ENCODE results near the gene ABCC9. TPM values are rescaled to one million over a fixed set of nuclear protein-coding genes. Genes with fewer than 3 reads are reported as not detected.

The ABCC9 gene
- total RNA-seq, 1 experiment from 2014 or later = 0.07 TPM

DNA sequence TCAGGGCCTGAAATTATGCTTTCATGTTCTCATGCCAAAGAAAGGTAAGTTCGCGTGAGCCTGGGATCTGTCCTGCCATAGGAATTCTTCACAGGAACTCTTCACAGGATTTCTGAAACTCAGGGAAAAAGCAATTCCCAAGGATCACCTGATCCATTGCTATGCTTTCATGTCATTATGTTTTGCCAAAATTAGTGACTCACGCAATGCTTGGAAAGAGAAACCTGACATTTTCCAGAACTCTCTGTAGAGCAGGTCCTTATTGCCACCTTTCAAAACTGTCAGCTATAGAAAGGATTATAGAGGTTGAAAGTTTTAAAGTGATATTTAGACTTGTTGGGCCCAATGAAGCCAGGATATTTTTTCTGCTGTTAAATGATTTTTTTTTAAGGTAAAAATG is 160.4 kb downstream of the ABCC9 start:
- H3K9me3 ChIP-seq (ENCODE audit: insufficient read depth, low read depth) = no peaks in the 10 kb centered on the region
- no peak overlapping the region for H2AFZ ChIP-seq
- no peaks in the 10 kb centered on the region for H3K27me3 ChIP-seq (ENCODE audit: insufficient read depth, low read depth)
- H3K4me2 ChIP-seq = no peak overlapping the region
- ChIA-PET POLR2A (ENCODE audit: unreplicated experiment) (no interaction called here), CTCF (no interaction called here)
- H3K27ac ChIP-seq = no peak overlapping the region
- H3K4me3 ChIP-seq = no peak overlapping the region
- H3K36me3 ChIP-seq (ENCODE audit: low read depth) = no peaks in the 10 kb centered on the region
- DNase-seq = no peak
- no peaks in the 10 kb centered on the region for H4K20me1 ChIP-seq (ENCODE audit: insufficient read depth)
- H3F3A ChIP-seq (ENCODE audit: insufficient read depth, low read depth) = no peaks in the 10 kb centered on the region
- no peaks in the 10 kb centered on the region for H3K79me2 ChIP-seq (ENCODE audit: low read depth)
- intact Hi-C loops (cut with micrococcal nuclease; ENCODE audit: unreplicated experiment) = no loop called here
- H3K9me2 ChIP-seq (ENCODE audit: insufficient read depth) = no peaks in the 10 kb centered on the region
- H3K4me1 ChIP-seq (replicated peaks; ENCODE audit: insufficient read depth) = no peaks in the 10 kb centered on the region
- TF ChIP-seq, protein P1, sequence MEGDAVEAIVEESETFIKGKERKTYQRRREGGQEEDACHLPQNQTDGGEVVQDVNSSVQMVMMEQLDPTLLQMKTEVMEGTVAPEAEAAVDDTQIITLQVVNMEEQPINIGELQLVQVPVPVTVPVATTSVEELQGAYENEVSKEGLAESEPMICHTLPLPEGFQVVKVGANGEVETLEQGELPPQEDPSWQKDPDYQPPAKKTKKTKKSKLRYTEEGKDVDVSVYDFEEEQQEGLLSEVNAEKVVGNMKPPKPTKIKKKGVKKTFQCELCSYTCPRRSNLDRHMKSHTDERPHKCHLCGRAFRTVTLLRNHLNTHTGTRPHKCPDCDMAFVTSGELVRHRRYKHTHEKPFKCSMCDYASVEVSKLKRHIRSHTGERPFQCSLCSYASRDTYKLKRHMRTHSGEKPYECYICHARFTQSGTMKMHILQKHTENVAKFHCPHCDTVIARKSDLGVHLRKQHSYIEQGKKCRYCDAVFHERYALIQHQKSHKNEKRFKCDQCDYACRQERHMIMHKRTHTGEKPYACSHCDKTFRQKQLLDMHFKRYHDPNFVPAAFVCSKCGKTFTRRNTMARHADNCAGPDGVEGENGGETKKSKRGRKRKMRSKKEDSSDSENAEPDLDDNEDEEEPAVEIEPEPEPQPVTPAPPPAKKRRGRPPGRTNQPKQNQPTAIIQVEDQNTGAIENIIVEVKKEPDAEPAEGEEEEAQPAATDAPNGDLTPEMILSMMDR (conservative IDR thresholded peaks at IDR 0.05) = no peak
- TF ChIP-seq EZH2 (IDR thresholded peaks at IDR 0.05; ENCODE audit: low read depth) = no peak
- BruUV-seq (replicated peaks) = no TSS peak

DNA sequence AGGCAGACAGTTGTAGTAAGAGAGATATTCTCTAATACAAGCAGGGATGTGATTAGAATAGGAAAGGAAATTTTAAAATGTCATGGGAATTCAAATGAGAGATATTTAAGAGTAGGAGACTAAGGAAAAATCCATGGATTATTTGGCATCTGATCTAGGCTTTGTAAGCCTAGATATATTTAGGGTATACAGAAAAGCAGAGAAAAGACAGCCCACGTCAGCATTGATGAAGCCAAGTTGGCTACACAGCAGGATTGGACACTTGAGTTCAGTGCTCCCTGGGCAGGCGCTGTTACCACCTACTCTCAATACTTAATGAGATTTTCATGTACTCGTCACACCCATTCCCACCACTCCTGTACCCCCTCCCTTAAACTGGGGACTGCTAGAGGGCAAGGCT is 165.1 kb downstream of the ABCC9 start:
- Histone ChIP-seq H3K4me3 (no peak overlapping the region), H2AFZ (no peak overlapping the region), H3K4me2 (no peak overlapping the region), H3K9me2 (ENCODE audit: insufficient read depth) (no peaks in the 10 kb centered on the region), H3K27me3 (ENCODE audit: insufficient read depth, low read depth) (no peaks in the 10 kb centered on the region), H4K20me1 (ENCODE audit: insufficient read depth) (no peaks in the 10 kb centered on the region), H3K9me3 (ENCODE audit: insufficient read depth, low read depth) (no peaks in the 10 kb centered on the region), H3K36me3 (ENCODE audit: low read depth) (no peaks in the 10 kb centered on the region), H3K27ac (no peak overlapping the region), H3F3A (ENCODE audit: insufficient read depth, low read depth) (no peaks in the 10 kb centered on the region), H3K4me1 (replicated peaks; ENCODE audit: insufficient read depth) (no peaks in the 10 kb centered on the region), H3K79me2 (ENCODE audit: low read depth) (no peaks in the 10 kb centered on the region)
- ChIA-PET CTCF (no interaction called here), POLR2A (ENCODE audit: unreplicated experiment) (no interaction called here)
- BruUV-seq (replicated peaks) = no TSS peak
- intact Hi-C loops (cut with micrococcal nuclease; ENCODE audit: unreplicated experiment) = no loop called here
- TF ChIP-seq EZH2 (IDR thresholded peaks at IDR 0.05; ENCODE audit: low read depth) = no peak
- TF ChIP-seq, protein P1 (conservative IDR thresholded peaks at IDR 0.05) = no peak
- DNase-seq = no peak

DNA sequence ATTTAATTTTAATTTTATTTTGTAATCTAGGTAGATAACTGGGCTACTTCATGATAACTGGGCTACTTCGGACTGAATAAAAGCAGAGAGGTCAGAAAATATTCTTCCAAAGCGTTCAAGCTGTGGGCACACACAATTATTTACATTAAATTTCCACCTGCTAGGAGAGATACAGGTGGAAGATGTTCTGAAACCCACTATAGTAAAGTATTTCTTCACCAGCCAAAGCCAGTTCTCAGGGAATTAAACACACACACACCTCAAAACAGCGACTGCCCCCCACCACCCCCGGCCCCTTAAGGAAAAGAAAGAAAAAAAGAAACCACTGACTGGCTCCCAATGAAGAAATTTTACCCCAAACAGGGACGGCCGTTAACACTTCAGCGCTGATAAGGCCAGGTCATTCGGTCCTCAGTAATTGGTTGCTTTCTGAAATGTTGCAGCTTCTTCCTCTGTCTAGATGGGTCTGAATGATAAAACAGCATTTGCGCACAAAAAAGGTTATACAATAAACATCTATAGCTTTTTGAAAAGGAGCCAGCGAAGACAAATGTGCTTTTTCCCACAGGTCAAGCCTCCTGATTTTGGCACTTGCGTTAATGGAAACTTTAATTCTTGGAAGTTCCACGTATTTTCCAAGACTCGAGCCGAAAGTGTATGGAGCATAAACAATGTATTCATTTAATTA is 165.9 kb downstream of the ABCC9 start:
- no peak for DNase-seq
- Histone ChIP-seq H3K27ac (no peak overlapping the region), H3K4me1 (replicated peaks; ENCODE audit: insufficient read depth) (no peaks in the 10 kb centered on the region), H3K79me2 (ENCODE audit: low read depth) (no peaks in the 10 kb centered on the region), H3K4me3 (no peak overlapping the region), H3K9me2 (ENCODE audit: insufficient read depth) (no peaks in the 10 kb centered on the region), H3K36me3 (ENCODE audit: low read depth) (no peaks in the 10 kb centered on the region), H3K4me2 (no peak overlapping the region), H3F3A (ENCODE audit: insufficient read depth, low read depth) (no peaks in the 10 kb centered on the region), H3K9me3 (ENCODE audit: insufficient read depth, low read depth) (no peaks in the 10 kb centered on the region), H2AFZ (no peak overlapping the region), H3K27me3 (ENCODE audit: insufficient read depth, low read depth) (no peaks in the 10 kb centered on the region), H4K20me1 (ENCODE audit: insufficient read depth) (no peaks in the 10 kb centered on the region)
- TF ChIP-seq, protein P1 (conservative IDR thresholded peaks at IDR 0.05) = no peak
- TF ChIP-seq EZH2 (IDR thresholded peaks at IDR 0.05; ENCODE audit: low read depth) = no peak
- no TSS peak for BruUV-seq (replicated peaks)
- CTCF ChIA-PET = no interaction called here
- POLR2A ChIA-PET (ENCODE audit: unreplicated experiment) = no interaction called here
- intact Hi-C loops (cut with micrococcal nuclease; ENCODE audit: unreplicated experiment) = no loop called here
